Measurements from ENCODE around the gene NUMA1. TPM values are rescaled to one million over a fixed set of nuclear protein-coding genes. Genes with fewer than 3 reads are reported as not detected.
A peak's percentile ranks its signal among the peaks of the same experiment; 100 is the strongest.

NUMA1 gene
- polyA plus RNA-seq, 1 donor: 215 TPM

- no peak for DNase-seq
These were observed 81.0 kb downstream of the NUMA1 start for GRCh38 chr11:71999362-71999761.

GRCh38 chr11:71998649-71999310 lies 81.6 kb downstream of the NUMA1 start, which contains the start of gene IL18BP:
Gene IL18BP, plus strand, starts transcription at chr11:71998909. Its CDS starts 1,076 bp downstream, at chr11:71999985.
- no peak for DNase-seq

- DNase-seq: no peak
These were observed 82.3 kb downstream of the NUMA1 start for GRCh38 chr11:71998061-71998460.

- DNase-seq: no peak
These were observed 82.7 kb downstream of the NUMA1 start for GRCh38 chr11:71997594-71997993.

- DNase-seq: no peak
These were observed 83.4 kb downstream of the NUMA1 start for GRCh38 chr11:71996946-71997345.

GRCh38 chr11:71996517-71996916 lies 83.8 kb downstream of the NUMA1 start:
- DNase-seq: no peak

- DNase-seq: no peak
These were observed 84.5 kb downstream of the NUMA1 start for GRCh38 chr11:71995726-71996291.

GRCh38 chr11:71994786-71995185 lies 85.6 kb downstream of the NUMA1 start:
- no peak for DNase-seq

- DNase-seq: no peak
These were observed 88.1 kb downstream of the NUMA1 start for GRCh38 chr11:71992136-71992730.

- DNase-seq: no peak
These were observed 88.8 kb downstream of the NUMA1 start for GRCh38 chr11:71991494-71991893.

GRCh38 chr11:71990701-71991100 lies 89.6 kb downstream of the NUMA1 start:
- DNase-seq: no peak

GRCh38 chr11:71988050-71988449 lies 92.3 kb downstream of the NUMA1 start:
- no peak for DNase-seq

GRCh38 chr11:71987521-71987920 lies 92.8 kb downstream of the NUMA1 start:
- DNase-seq: no peak

- DNase-seq: no peak
These were observed 94.2 kb downstream of the NUMA1 start for GRCh38 chr11:71986131-71986530.

GRCh38 chr11:71979602-71980001 lies 100.7 kb downstream of the NUMA1 start:
- no peak for DNase-seq

GRCh38 chr11:71979094-71979493 lies 101.2 kb downstream of the NUMA1 start:
- DNase-seq: no peak

- DNase-seq: peak; percentile 53
These were observed 102.5 kb downstream of the NUMA1 start for GRCh38 chr11:71977743-71978418.

- DNase-seq: no peak
These were observed 103.3 kb downstream of the NUMA1 start for GRCh38 chr11:71977090-71977489.

GRCh38 chr11:71976551-71976950 lies 103.8 kb downstream of the NUMA1 start:
- no peak for DNase-seq

GRCh38 chr11:71971680-71972079 lies 108.7 kb downstream of the NUMA1 start:
- no peak for DNase-seq

GRCh38 chr11:71964641-71965040 lies 115.7 kb downstream of the NUMA1 start:
- DNase-seq: no peak

- DNase-seq: no peak
These were observed 116.9 kb downstream of the NUMA1 start for GRCh38 chr11:71963468-71963867.

GRCh38 chr11:71962428-71963038 lies 117.8 kb downstream of the NUMA1 start:
- DNase-seq: no peak

Data from hindlimb muscle (tissue), 1 donor.